Activated naive CD4-positive, alpha-beta T cell treated with Interleukin-2 at 50 U/mL for 16 hours (primary cell): ENCODE measurements around the gene CD226.
"Not testable (repeated sequence)": the region's sequence is repeated elsewhere in the genome, so short reads cannot be mapped to it uniquely, and the experiment has no call there.

Source experiments
- DNase-seq: peaks from one replicate; pipeline ENCODE4 v3.0.0-alpha.2; 2020

Gene CD226

GRCh38 chr18:69899154-69899923, 48.3 kb downstream of the CD226 start:
- DNase-seq, result not testable (repeated sequence)

GRCh38 chr18:69898241-69898861, 49.3 kb downstream of the CD226 start:
- peak; percentile 53 for DNase-seq

GRCh38 chr18:69897397-69898108, 50.1 kb downstream of the CD226 start:
- DNase-seq, result peak; percentile 35

- DNase-seq, result peak; percentile 47
Observed at GRCh38 chr18:69895066-69896047, 52.3 kb downstream of the CD226 start.

GRCh38 chr18:69894467-69894866, 53.2 kb downstream of the CD226 start:
- DNase-seq, result no peak

- no peak for DNase-seq
Observed at GRCh38 chr18:69890558-69890957, 57.1 kb downstream of the CD226 start.

GRCh38 chr18:69889009-69889408, 58.7 kb downstream of the CD226 start:
- peak; percentile 37 for DNase-seq

- DNase-seq, result no peak
Observed at GRCh38 chr18:69887256-69887655, 60.4 kb downstream of the CD226 start.

- DNase-seq, result peak; percentile 73
Observed at GRCh38 chr18:69885841-69886531, 61.7 kb downstream of the CD226 start.

GRCh38 chr18:69885355-69885754, 62.3 kb downstream of the CD226 start:
- no peak for DNase-seq

GRCh38 chr18:69883781-69884180, 63.9 kb downstream of the CD226 start:
- DNase-seq, result no peak

GRCh38 chr18:69882965-69883668, 64.6 kb downstream of the CD226 start:
- no peak for DNase-seq

GRCh38 chr18:69880083-69880482, 67.6 kb downstream of the CD226 start:
- no peak for DNase-seq

GRCh38 chr18:69879051-69879450, 68.6 kb downstream of the CD226 start:
- not testable (repeated sequence) for DNase-seq

GRCh38 chr18:69878213-69878933, 69.3 kb downstream of the CD226 start:
- DNase-seq, result no peak

GRCh38 chr18:69876490-69876889, 71.2 kb downstream of the CD226 start:
- DNase-seq, result no peak

GRCh38 chr18:69874058-69874457, 73.6 kb downstream of the CD226 start:
- DNase-seq, result no peak

GRCh38 chr18:69872661-69873060, 75.0 kb downstream of the CD226 start:
- no peak for DNase-seq

- DNase-seq, result no peak
Observed at GRCh38 chr18:69871363-69871762, 76.3 kb downstream of the CD226 start.

GRCh38 chr18:69870736-69871135, 76.9 kb downstream of the CD226 start:
- no peak for DNase-seq

GRCh38 chr18:69866212-69866611, 81.5 kb downstream of the CD226 start:
- DNase-seq, result no peak
